NOMO-1 (cell line): ENCODE data around the gene ANKRD27.
"Not testable (repeated sequence)": the region's sequence is repeated elsewhere in the genome, so short reads cannot be mapped to it uniquely, and the experiment has no call there.

Experiments
- DNase-seq, 2 experiments: peaks; one replicate each; lab custom pipeline; 2025; ENCODE audit not compliant: unreplicated experiment in 2 of 2; lab: John Stamatoyannopoulos, UW

ANKRD27 gene

DNA sequence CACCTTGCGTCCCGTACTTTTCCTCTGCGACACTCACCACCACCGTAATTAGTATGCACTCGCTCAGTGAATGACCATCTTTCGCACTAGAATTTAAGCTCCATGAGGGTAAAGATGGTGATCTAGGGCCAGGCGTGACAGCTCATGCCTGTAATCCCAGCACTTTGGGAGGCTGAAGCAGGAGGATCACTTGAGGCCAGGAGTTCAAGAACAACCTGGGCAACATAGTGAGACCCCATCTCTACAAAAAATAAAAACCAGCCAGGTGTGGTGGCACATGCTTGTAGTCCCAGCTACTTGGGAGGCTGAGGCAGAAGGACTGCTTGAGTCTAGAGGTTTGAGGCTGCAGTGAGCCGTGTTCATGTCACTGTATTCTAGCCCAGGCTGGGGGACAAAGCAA is 18.6 kb downstream of the ANKRD27 start:
- not testable (repeated sequence) for DNase-seq

DNA sequence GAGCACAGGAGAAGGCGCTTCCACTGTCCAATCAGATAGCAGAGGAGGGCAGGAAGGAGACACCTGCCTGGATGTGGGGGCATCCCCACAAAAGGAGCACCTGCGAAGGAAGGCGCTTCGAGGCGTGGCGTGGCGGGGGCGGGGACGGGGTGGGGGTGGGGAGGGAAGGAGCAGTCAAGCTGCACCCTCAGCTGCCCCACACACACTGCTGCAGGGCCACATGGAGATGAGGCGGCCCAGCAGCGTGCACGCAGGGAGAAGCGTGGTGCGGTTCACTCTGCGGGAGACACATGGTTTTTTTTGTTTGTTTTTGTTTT is 21.4 kb downstream of the ANKRD27 start:
- no peak for DNase-seq

GRCh38 chr19:32652894-32653598 is 21.9 kb downstream of the ANKRD27 start:
- DNase-seq = no peak

- not testable (repeated sequence) for DNase-seq
These were observed 22.6 kb downstream of the ANKRD27 start for GRCh38 chr19:32652331-32652730.

GRCh38 chr19:32651729-32652140 is 23.2 kb downstream of the ANKRD27 start:
- DNase-seq = no peak

- DNase-seq = no peak
These were observed 24.3 kb downstream of the ANKRD27 start for GRCh38 chr19:32650671-32651070.

DNA sequence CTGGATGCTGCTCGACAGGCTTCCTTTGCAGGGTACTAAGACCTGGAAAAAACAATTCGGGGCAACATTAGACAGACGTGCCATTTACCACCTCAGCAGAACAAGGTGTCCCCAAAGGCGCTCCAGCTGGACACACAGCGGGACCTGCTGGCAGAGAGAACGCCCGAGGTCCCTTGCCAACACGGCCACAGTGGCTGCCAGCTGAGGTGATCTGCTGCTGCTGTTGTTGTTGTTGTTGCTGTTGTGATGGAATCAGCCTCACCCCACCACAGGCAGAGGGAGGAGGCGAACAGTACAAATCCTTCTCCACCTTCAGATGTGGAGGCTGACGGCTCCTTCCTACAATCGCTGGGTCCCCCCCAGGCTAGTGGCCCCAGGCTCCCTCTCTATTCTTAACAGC is 25.2 kb downstream of the ANKRD27 start:
- DNase-seq = no peak

DNA sequence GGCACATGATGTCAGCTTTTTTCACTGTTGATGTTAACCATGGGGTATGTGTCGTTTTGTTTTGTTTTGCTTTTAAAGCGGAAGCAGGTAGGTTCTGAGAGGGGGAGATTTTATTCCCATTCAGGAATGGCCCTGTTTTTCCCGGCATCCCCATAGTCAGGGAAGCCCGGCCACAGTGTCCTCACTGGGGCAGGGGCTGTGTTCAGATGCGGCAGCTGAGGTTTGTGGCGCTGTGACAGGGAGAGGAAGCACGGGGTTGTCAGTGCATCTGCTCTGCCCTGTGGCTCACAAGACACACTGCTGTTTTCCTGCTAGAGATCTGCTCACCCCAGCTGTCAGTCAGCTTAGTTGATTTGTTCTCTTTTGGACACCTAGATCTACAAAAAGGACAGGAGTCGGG is 27.6 kb downstream of the ANKRD27 start:
- DNase-seq = no peak

DNA sequence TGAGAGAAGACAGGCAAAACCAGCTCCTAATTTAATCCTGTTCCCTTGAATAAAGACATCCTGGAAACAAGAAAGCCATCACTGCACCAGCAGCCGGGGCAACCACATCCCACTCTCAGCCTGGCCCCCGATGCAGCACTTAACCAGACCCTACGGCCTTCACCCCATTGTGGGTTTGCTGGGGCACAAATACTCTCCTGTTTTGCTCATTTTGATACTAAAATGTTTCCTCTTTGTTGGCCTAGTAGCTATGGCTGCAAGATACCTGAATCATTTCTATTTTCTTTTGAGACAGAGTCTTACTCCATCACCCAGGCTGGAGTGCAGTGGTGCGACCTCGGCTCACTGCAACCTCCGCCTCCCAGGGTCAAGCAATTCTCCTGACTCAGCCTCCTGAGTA is 28.4 kb downstream of the ANKRD27 start:
- no peak for DNase-seq

- no peak for DNase-seq
These were observed 32.2 kb downstream of the ANKRD27 start for GRCh38 chr19:32642771-32643170.

GRCh38 chr19:32638625-32639024 is 36.4 kb downstream of the ANKRD27 start:
- no peak for DNase-seq

GRCh38 chr19:32637480-32637879 is 37.5 kb downstream of the ANKRD27 start:
- DNase-seq = no peak

GRCh38 chr19:32631381-32631780 is 43.6 kb downstream of the ANKRD27 start:
- DNase-seq = no peak

GRCh38 chr19:32630338-32630737 is 44.6 kb downstream of the ANKRD27 start:
- no peak for DNase-seq

DNA sequence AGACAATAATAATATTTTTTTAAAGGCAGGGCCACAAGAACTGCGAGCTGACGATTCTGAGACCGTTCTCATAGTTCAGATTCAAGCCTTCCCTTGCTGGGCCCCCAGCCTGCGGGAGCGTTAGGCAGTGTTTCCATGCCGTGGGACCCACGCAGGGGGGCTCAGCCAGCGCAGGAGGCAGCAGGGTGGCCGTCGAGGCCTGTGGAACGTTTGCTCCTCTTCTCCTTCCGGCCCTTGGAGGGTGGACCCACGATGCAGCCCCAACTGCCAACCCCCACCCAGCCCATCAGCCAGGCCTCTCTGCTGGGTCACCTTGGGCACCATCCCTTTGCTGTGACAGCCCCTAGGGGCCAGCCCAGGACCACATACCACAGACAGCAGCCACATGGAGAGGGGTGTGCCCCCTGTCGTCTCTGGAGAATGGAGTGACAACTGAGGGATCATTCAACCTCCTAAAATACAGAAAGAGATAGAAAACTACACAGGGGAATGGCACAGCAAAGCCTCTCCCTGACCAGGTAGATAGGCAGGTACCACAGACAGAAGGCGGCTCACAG is 47.2 kb downstream of the ANKRD27 start:
- DNase-seq = no peak

GRCh38 chr19:32626969-32627368 is 48.0 kb downstream of the ANKRD27 start:
- DNase-seq = no peak

- DNase-seq = no peak
These were observed 50.6 kb downstream of the ANKRD27 start for GRCh38 chr19:32624410-32624809.

- DNase-seq = no peak
These were observed 53.0 kb downstream of the ANKRD27 start for GRCh38 chr19:32622002-32622401.

DNA sequence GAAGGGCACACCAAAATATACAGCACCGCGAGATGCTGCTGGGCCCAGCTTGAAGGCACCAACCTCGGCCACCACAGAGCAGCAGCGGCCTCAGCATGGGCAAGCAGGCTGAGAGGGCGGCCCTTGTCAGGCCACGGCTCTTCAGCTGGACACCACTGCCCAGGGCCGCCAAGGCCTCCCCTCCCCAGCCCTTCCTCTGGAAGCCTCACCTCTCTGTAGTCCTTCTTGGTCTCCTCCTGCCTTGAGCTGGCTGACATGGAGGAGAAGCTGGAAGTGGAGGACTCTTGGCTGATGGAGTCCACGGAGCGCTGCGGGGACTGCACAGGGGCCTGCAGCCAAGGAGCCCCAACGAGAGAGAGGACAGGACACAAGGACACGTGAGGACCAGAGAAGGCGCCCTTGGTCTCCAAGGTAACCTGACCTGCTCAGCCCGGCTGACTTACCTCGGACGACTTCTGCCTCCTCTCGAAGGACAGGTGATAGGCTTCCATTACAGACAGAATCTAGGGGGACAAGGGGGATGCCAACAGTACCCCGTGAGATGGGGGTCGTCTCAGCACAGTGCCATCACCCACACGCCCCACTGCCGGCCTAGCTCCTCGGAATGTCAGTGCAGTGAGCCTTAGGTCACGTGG is 55.8 kb downstream of the ANKRD27 start:
- no peak for DNase-seq

DNA sequence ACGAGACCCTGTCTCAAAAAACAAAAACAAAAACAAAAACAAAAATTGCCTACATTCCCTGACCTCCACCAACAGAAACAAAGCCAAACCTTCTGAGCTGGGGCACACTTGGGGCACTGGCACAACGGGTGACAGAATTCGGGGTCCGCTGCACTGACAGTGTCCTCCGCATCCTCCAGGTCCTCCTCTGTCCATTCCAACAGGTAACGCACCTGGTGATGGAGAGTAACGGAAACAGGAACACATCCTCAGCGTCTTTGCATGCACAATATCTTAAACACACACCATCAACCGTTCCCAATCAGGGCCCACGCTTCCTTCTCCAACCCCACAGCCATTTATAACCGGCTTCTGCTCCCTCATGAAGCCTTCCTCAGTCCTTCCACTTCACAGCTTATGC is 59.4 kb downstream of the ANKRD27 start:
- DNase-seq = no peak

DNA sequence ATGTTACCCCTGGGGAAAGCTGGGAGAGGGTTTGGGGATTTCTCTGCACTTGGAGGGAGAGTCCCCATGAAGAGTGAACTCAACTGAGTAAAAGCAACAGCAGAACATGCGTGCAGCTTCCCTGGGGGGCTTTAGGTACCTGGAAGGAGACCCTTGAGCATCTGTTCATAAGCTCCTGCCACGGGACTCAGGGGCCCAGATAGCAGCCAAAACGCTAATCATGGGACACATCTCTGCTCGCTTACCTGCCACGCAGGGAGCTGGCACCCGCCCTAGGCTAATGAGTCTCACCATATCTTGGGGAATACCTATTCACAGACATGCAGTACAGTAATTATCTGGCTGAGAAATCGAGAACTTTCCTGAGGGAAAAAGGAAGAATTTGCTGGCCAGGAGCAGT is 60.1 kb downstream of the ANKRD27 start:
- no peak for DNase-seq

- DNase-seq = no peak
These were observed 62.0 kb downstream of the ANKRD27 start for GRCh38 chr19:32613008-32613407.
